GM21737 (cell line): Measurements from ENCODE around the gene CFAP299.
"Not testable (repeated sequence)": the region's sequence is repeated elsewhere in the genome, so short reads cannot be mapped to it uniquely, and the experiment has no call there.

Source experiments
- ATAC-seq: cut with Tn5 transposase; IDR thresholded peaks from one replicate; pipeline ENCODE4 v1.9.1; 2021; ENCODE audit warnings: mild to moderate bottlenecking, moderate library complexity; ENCODE audit not compliant: unreplicated experiment

Gene CFAP299

DNA sequence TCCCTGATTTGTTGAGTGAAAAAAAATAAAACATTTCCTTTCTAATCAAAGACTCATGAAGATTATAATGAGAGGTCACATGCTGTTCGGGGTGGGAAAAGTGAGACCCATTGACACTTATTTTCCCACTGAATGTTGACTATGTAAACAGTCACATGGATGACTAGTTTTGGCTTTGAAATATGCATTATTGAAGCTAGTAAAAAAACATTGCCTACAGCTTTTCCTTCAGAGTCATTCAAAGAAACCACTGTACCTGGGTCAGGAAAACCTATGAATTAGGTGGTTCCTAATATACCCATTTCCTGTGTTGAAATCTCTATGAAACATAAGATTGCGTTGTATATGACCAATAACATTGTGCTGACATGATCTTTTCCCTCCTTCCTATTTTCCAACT lies 251.2 kb downstream of the CFAP299 start:
- no peak for ATAC-seq

- no peak for ATAC-seq
Observed at GRCh38 chr4:80587871-80588385, 252.4 kb downstream of the CFAP299 start.

- ATAC-seq: no peak
Observed at GRCh38 chr4:80592950-80593349, 257.4 kb downstream of the CFAP299 start.

GRCh38 chr4:80594701-80595100 lies 259.2 kb downstream of the CFAP299 start:
- ATAC-seq: no peak

DNA sequence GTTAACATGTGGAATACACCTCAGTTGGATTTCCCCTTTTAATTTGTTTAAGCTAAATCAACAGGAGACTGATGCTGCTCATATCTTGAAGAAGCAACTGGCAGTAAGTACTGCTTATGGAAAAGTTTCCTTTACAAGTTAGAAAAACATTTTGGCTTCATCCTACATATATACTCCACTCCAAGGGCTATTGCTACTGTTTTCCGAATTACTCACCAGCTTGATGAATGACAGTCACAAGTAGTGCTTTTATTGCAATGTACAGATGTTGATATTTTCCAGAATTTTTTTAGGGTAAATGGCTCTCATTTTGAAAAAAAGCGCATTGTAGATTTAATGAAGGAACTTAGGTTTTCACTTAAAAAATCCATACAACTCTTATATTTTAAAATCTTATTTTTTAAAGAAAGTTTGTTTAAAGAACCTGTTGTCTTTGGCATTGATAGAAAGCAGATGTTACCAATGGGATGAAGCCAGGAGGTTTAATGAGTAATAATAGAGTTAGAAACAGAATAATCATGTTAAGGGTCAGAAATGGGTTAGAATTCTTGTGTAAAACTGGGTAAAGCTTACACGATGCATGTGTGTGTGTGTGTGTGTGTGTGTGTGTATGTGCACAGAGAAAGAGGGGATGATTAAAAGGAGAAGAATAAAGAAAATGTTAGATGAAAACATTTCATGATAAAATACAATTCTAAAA lies 272.9 kb downstream of the CFAP299 start:
- no peak for ATAC-seq

DNA sequence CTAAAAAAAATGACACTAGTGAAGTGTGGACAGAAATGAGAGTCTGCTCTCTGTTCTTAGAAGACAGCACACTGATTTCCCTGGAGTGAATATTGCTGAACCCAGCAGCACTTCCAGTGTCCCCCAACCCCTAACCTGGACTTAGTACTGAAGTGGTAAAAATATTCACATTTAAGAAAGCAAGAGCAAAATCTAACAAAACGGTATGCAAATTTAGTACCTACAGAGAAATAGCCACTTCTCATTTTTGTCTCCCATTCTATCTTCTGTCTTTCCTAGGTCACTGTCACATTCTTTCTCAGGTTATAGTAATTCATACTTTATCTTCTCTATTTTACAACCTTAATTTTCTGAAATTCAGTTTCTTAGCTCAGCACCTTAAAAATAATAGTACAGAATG lies 274.7 kb downstream of the CFAP299 start:
- no peak for ATAC-seq

DNA sequence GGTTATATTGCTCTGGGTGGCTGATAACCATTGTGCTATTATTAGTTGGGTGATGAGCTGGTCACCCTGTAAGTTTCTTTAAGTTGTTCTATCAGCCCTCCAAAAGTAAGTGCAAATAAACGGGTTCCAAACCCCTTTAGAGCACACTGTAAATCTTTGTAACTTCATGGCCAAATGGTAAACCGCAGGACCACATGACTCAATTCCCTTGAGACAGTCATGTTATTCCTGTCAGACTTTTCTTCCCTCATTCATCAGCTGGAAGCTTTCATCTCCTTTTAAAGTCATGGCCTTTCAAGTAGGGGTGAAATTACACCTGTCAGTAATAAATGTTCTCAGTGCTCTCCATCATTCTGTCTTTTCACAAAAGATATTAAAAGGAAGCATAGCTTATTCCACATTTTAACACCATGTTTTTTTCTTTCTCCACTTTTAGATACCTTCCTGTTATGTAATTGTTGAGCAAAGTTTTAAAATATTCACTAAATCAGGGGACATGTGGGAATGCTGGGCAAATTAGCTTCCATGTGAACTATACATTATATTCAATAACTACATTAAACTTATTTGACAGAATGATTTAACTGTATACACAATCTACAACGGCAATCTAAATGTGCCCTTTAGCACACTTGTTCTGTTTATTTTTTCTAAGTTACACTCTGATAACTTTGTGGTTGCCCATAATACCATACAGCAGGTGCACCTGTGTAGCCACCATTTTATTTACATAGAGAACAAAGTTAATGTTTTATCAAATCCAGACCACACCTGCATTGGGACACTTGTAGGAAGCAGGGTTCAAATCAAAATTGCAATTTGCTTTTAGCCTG lies 275.5 kb downstream of the CFAP299 start:
- ATAC-seq: peak; percentile 85

DNA sequence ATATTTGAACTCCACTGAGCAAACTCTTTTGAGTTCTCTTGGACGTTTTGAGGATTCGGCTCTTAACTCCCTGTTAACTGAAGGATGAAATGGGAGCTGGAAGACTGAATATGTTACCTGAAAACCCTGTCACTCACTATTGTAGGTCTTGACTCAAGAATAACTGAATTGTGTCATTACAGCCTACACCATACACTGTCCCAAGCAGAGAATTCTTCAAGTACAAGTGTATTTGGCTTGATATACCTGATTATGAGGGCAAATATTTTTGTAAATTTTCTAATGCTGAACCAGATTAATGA lies 276.1 kb downstream of the CFAP299 start:
- ATAC-seq: peak; percentile 9

- ATAC-seq: no peak
Observed at GRCh38 chr4:80613470-80613869, 277.9 kb downstream of the CFAP299 start.

GRCh38 chr4:80614319-80614718 lies 278.8 kb downstream of the CFAP299 start:
- ATAC-seq: no peak

DNA sequence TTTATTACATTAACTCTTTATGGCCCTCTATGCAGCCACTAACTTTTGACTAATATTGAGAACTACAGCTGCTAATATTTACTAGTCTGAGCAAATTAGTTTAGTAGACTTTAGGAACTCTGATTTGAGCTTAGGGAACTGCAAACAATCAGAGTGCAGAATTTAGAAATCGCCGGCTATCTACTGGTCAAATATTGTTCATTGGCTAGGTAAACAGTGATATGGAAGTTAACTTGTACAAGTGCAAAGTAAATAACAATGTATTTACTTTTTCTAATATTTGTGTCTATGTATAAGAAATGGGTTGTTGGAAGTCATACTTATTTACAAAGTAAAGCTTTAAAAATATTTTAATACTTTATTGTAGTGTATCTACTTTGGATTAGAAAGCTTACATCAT lies 279.6 kb downstream of the CFAP299 start:
- ATAC-seq: no peak

DNA sequence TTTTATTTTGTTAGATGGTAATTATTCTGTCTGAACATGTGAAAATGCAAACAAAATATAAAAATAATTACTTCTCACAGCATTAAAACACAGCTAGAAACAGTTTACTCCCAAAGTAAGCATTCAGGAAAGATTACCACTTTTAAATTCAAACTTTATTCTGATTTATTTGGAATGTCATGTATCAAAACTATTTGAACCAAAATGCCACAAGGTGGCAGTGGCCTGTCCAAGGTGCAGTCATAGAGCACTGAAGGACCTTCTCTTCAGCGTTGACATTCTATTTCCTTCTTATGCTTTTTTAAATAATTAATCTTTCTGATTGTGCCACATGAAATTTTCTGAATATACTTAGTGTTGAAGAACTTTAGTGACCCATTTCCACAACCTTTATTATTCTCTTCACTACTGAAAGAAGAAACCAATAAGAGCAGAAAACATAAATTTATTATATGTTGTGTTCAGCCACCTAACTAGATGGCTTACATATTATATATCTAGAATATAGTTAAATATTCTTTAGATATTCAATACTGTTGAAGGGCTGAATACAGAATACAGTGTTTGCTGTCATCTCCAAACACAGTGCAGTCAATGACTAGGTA lies 283.6 kb downstream of the CFAP299 start:
- ATAC-seq: no peak

DNA sequence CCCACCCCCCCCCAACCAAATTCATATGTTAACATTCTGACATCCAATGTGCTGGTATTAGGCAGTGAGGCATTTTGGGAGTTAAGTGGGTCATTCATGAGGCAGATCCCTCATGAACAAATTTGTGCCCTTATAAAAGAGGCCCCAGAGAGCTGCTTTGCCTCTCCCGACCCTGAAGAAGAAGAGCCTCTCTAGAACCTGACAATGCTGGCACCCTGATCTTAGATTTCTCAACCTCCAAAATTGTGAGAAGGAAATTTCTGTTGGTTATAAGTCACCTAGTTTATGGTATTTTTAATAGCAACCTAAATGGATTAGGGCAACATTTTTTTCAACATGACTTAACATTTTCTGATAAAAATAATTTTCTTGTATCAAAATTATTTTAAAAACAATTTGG lies 296.3 kb downstream of the CFAP299 start:
- ATAC-seq: no peak

DNA sequence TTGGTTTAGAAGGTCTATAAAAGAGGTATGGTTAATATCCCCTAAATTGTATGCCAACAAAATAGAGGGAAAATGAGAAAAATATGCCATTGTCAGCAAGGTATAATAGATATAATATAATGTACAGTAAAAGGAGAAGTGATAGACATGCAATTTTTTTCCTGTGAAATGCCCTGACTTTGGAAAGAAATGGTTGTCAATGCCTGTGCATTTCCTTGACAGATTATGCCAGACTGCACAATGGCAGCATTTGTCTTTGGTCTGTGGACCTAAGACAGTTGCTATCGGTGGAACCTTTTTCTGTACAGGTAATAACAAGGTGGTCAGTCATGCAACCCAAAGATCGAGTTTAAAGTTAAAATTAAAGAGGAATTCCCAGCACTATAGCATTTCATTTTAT lies 301.7 kb downstream of the CFAP299 start:
- no peak for ATAC-seq

DNA sequence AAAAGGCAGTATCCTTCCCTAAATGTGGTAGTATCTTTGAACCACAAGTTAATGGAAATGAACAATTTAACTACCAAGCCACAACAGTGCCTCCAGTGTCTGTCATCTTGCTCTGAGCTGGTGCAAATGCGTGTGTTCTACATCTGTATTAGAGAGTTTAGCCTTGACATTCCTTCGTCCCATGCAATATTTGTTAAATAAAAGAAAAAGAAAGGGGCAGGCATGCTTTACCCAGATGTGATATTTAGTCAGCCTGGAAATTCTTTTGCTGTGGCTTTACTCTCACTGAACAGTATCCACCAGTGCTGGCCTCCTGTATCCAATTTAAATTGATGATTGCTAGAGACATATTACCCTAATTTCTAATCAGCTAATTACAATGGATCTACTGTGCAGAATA lies 310.5 kb downstream of the CFAP299 start:
- no peak for ATAC-seq

- ATAC-seq: no peak
Observed at GRCh38 chr4:80655662-80656061, 320.1 kb downstream of the CFAP299 start.

DNA sequence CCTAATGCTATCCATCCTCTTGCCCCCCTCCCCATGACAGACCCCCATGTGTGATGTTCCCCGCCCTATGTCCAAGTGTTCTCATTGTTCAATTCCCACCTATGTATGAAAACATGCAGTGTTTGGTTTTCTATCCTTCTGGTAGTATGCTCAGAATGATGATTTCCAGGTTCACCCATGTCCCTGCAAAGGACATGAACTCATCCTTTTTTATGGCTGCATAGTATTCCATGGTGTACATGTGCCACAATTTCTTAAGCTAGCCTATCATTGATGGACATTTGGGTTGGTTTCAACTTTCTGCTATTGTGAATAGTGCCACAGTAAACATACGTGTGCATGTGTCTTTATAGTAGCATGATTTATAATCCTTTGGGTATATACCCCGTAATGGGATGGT lies 334.6 kb downstream of the CFAP299 start:
- not testable (repeated sequence) for ATAC-seq

DNA sequence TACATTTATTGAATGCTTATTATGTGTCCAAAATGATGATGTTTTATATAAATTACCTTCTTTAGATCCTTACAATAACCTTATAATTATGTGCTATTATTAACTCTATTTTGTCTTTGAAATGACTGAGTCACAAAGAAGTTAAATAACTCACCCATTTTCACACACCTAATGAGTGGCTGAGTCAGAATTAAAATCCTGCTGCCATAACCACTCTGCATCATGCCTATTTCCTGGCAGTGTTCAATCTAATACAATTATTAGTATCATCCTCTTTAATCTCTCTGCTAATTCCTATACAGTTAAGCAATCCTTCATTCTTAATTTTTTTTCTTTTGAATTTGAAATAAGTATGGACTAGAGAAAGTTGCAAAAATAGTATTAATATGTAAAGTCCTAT lies 342.9 kb downstream of the CFAP299 start:
- no peak for ATAC-seq

GRCh38 chr4:80680934-80681333 lies 345.4 kb downstream of the CFAP299 start:
- no peak for ATAC-seq

DNA sequence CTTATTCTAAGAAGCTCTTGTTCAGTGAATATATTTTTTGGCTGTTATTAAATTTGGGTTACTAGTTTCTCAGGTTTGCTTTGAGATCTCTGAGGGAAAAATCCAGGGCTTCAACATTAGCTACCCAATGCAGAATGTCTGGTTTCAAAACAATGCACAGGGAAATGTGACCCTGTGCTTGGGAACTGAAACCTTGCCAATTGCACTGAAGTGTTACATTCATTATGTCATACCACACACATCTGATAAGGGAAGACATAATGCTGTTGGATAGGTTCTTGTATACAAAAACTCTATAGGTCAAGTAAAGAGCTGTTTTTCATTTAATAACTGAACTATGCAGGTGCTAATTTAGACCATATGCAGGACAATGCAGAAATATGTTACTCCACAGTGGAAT lies 349.7 kb downstream of the CFAP299 start:
- ATAC-seq: no peak

DNA sequence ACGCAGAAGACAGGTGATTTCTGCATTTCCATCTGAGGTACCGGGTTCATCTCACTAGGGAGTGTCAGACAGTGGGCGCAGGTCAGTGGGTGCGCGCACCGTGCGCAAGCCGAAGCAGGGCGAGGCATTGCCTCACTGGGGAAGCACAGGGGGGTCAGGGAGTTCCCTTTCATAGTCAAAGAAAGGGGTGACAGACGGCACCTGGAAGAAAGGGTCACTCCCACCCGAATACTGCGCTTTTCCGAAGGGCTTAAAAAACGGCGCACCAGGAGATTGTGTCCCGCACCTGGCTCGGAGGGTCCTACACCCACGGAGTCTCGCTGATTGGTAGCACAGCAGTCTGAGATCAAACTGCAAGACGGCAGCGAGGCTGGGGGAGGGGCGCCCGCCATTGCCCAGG lies 352.2 kb downstream of the CFAP299 start:
- not testable (repeated sequence) for ATAC-seq

DNA sequence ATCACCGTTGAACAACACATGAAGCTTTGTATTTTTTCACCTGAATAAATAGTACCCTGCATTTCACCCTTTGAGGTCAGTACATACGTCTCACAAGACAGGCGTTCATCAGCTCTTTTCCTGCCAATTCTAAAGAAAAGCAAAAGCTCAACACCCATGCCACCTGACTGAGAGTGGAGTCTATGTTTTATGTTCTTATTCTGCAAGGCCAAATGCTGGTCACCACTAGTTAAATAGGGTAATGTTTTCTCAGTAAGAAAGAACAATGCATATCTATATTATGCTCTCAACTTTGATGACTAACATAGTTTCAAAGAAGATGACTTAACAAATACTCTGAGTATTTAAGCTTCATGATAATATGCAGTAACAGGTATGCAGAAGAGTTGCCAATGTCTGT lies 358.6 kb downstream of the CFAP299 start:
- ATAC-seq: no peak
